ENCODE results near the gene AGPS. TPM values are rescaled to one million over a fixed set of nuclear protein-coding genes. Genes with fewer than 3 reads are reported as not detected.

The AGPS gene
- total and polyA plus RNA-seq, 10 of the 15 experiments (the other 5 are each of a cell fraction or from before 2014, with no cell fraction given), result 7.9 to 54.2 (median 38.7) TPM

DNA sequence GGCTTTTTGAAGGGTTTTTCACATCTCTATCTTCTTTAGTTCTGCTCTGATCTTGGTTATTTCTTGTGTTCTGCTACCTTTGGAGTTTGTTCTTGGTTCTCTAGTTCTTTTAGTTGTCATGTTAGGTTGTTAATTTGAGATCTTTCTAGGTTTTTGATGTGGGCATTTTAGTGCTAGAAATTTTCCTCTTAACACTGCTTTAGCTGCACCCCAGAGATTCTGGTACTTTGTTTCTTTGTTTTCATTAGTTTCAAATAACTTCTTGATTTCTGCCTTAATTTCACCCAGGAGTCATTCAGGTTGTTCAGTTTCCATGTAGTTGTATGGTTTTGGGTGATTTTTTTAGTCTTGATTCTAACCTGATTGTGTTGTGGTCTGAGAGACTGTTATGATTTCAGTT lies 34.7 kb downstream of the AGPS start:
- no peaks in the 10 kb centered on the region for H3K27me3 ChIP-seq (replicated peaks in 1 of 2; ENCODE audit: control insufficient read depth in 2 of 2, insufficient read depth in 2 of 2, low read length in 1 of 2)
- intact Hi-C loops (cut with micrococcal nuclease; ENCODE audit: unreplicated experiment), result no loop called here
- peaks cover 0 to 4% of the 10 kb centered on the region in 2 experiments; a peak in 3 of 4 replicates for H3K36me3 ChIP-seq (ENCODE audit: control insufficient read depth in 2 of 2, insufficient read depth in 2 of 2, low read length in 1 of 2)
- FAIRE-seq (no peak), DNase-seq (ENCODE audit: low read depth, low spot score) (no peak), ATAC-seq (no peak)
- no peak overlapping the region for H3K4me2 ChIP-seq (ENCODE audit: control insufficient read depth, insufficient read depth)
- in situ Hi-C loops (cut with MboI), result no loop called here
- SMC1A ChIA-PET (ENCODE audit: uncharacterized antibody, unreplicated experiment), result interaction anchor here (0.7 to 1.2 kb wide), 2 partner anchors 11 to 739 kb away, joined by 3 to 4 read pairs; no protein-coding TSS in a partner anchor
- H3K9me3 ChIP-seq (replicated peaks; ENCODE audit: control insufficient read depth, insufficient read depth, low read length), result peaks cover 21% of the 10 kb centered on the region
- POLR2A ChIA-PET, result interaction anchor here (1.6 kb wide), 1 partner anchor 14 kb away, joined by 4 read pairs; no protein-coding TSS in a partner anchor
- TF ChIP-seq CBX5 (IDR thresholded peaks at IDR 0.05; ENCODE audit: low read depth) (no peak), ZNF207 (IDR thresholded peaks at IDR 0.05; ENCODE audit: borderline replicate concordance) (no peak), IRF4 (IDR thresholded peaks at IDR 0.05; ENCODE audit: low read depth, low read length) (no peak), EGR1 (IDR thresholded peaks at IDR 0.05; ENCODE audit: borderline replicate concordance in 1 of 2, low read depth in 2 of 2, low read length in 2 of 2) (no peak), BACH1 (IDR thresholded peaks at IDR 0.05; ENCODE audit: borderline replicate concordance) (no peak), TCF3 (IDR thresholded peaks at IDR 0.05; ENCODE audit: borderline replicate concordance, insufficient read depth, low read depth, low read length) (no peak), GABPA (IDR thresholded peaks at IDR 0.05; ENCODE audit: low read depth) (no peak), SMAD5 (IDR thresholded peaks at IDR 0.05; ENCODE audit: low read depth) (no peak), NR2C1 (IDR thresholded peaks at IDR 0.05) (no peak), MEF2B (IDR thresholded peaks at IDR 0.05; ENCODE audit: partially characterized antibody, poor library complexity, severe bottlenecking) (no peak), NFXL1 (IDR thresholded peaks at IDR 0.05; ENCODE audit: borderline replicate concordance) (no peak), NR2C2 (IDR thresholded peaks at IDR 0.05; ENCODE audit: borderline replicate concordance, control insufficient read depth, insufficient read length, low read depth) (no peak)
- TF ChIP-seq, protein P1, sequence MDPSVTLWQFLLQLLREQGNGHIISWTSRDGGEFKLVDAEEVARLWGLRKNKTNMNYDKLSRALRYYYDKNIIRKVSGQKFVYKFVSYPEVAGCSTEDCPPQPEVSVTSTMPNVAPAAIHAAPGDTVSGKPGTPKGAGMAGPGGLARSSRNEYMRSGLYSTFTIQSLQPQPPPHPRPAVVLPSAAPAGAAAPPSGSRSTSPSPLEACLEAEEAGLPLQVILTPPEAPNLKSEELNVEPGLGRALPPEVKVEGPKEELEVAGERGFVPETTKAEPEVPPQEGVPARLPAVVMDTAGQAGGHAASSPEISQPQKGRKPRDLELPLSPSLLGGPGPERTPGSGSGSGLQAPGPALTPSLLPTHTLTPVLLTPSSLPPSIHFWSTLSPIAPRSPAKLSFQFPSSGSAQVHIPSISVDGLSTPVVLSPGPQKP (IDR thresholded peaks at IDR 0.05; ENCODE audit: low read depth, low read length), result no peak
- TF ChIP-seq, protein P2, sequence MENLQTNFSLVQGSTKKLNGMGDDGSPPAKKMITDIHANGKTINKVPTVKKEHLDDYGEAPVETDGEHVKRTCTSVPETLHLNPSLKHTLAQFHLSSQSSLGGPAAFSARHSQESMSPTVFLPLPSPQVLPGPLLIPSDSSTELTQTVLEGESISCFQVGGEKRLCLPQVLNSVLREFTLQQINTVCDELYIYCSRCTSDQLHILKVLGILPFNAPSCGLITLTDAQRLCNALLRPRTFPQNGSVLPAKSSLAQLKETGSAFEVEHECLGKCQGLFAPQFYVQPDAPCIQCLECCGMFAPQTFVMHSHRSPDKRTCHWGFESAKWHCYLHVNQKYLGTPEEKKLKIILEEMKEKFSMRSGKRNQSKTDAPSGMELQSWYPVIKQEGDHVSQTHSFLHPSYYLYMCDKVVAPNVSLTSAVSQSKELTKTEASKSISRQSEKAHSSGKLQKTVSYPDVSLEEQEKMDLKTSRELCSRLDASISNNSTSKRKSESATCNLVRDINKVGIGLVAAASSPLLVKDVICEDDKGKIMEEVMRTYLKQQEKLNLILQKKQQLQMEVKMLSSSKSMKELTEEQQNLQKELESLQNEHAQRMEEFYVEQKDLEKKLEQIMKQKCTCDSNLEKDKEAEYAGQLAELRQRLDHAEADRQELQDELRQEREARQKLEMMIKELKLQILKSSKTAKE (IDR thresholded peaks at IDR 0.05; ENCODE audit: low read depth, poor library complexity, severe bottlenecking), result no peak
- TF ChIP-seq, protein P3, sequence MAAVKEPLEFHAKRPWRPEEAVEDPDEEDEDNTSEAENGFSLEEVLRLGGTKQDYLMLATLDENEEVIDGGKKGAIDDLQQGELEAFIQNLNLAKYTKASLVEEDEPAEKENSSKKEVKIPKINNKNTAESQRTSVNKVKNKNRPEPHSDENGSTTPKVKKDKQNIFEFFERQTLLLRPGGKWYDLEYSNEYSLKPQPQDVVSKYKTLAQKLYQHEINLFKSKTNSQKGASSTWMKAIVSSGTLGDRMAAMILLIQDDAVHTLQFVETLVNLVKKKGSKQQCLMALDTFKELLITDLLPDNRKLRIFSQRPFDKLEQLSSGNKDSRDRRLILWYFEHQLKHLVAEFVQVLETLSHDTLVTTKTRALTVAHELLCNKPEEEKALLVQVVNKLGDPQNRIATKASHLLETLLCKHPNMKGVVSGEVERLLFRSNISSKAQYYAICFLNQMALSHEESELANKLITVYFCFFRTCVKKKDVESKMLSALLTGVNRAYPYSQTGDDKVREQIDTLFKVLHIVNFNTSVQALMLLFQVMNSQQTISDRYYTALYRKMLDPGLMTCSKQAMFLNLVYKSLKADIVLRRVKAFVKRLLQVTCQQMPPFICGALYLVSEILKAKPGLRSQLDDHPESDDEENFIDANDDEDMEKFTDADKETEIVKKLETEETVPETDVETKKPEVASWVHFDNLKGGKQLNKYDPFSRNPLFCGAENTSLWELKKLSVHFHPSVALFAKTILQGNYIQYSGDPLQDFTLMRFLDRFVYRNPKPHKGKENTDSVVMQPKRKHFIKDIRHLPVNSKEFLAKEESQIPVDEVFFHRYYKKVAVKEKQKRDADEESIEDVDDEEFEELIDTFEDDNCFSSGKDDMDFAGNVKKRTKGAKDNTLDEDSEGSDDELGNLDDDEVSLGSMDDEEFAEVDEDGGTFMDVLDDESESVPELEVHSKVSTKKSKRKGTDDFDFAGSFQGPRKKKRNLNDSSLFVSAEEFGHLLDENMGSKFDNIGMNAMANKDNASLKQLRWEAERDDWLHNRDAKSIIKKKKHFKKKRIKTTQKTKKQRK (IDR thresholded peaks at IDR 0.05; ENCODE audit: low read depth, low read length), result no peak
- H4K20me1 ChIP-seq (ENCODE audit: control insufficient read depth, insufficient read depth), result no peaks in the 10 kb centered on the region
- no peak overlapping the region for H3K27ac ChIP-seq (ENCODE audit: control insufficient read depth, insufficient read depth)
- H3K4me1 ChIP-seq (ENCODE audit: control insufficient read depth, insufficient read depth, low read length), result no peaks in the 10 kb centered on the region
- H2AFZ ChIP-seq (ENCODE audit: control insufficient read depth, low read depth, low read length), result no peak overlapping the region
- RAD21 ChIA-PET (ENCODE audit: unreplicated experiment), result no interaction called here
- no peak overlapping the region for H3K4me3 ChIP-seq
- H3K9ac ChIP-seq (ENCODE audit: control insufficient read depth, insufficient read depth, low read length), result no peak overlapping the region
- H3K79me2 ChIP-seq (ENCODE audit: control insufficient read depth, insufficient read depth, low read length), result no peaks in the 10 kb centered on the region; the same call in none of the 2 replicates
- CTCF ChIA-PET, result interaction anchor here (0.6 to 1.1 kb wide), 3 partner anchors 11 to 21 kb away, joined by 3 read pairs; no protein-coding TSS in a partner anchor
- no TSS peak for BruUV-seq (replicated peaks)
